ENCODE data around the gene GTF2H2.
"Not testable (repeated sequence)": the region's sequence is repeated elsewhere in the genome, so short reads cannot be mapped to it uniquely, and the experiment has no call there.

Gene GTF2H2

DNA sequence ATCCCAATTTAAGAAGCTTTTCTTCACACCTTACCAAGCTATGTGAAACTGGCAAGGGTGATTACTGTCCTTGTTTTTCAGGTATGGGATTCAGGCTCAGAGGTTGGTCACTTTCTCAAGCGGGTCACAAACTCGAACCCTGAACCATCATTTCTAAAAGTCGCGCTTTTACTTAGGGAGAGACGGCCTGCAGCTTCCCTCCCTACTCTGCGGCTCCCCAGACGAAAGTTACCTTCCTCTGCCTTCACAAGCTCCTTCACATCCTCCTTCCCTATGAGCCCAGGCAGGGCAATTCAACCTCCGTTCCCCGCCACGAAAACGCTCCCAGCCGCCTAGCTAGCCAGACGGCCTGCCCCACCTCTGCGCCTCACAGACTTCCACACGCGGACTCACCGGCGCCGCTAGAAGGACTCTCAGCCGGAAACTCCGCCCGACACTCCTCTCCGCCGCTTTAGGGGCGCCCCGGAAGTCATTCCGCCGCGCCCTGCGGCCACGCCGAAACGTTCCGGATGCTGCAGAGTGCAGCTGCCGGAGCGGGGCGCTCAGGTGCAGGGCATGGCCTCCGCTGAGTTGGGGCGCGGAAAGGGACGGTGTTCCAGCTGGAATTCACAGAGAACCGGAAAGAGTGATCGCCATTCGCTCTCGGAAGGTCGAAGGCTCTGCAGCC is at the start of gene GTF2H2:
TSS of gene GTF2H2 (minus strand) at position 415 of the 667 bp plus-strand sequence. CDS start 4,913 bp downstream, outside the sequence.
- not testable (repeated sequence) for DNase-seq (ENCODE audit: low read depth in 1 of 2, low spot score in 1 of 2)

GRCh38 chr5:71109730-71110275 is 42.3 kb upstream of the GTF2H2 start:
- not testable (repeated sequence) for DNase-seq (ENCODE audit: low read depth in 1 of 2, low spot score in 1 of 2)

GRCh38 chr5:71099996-71100395 is 32.5 kb upstream of the GTF2H2 start:
- DNase-seq (ENCODE audit: low read depth in 1 of 2, low spot score in 1 of 2), result not testable (repeated sequence)

GRCh38 chr5:71097930-71098203 is 30.4 kb upstream of the GTF2H2 start:
- DNase-seq (ENCODE audit: low read depth in 1 of 2, low spot score in 1 of 2), result not testable (repeated sequence)

DNA sequence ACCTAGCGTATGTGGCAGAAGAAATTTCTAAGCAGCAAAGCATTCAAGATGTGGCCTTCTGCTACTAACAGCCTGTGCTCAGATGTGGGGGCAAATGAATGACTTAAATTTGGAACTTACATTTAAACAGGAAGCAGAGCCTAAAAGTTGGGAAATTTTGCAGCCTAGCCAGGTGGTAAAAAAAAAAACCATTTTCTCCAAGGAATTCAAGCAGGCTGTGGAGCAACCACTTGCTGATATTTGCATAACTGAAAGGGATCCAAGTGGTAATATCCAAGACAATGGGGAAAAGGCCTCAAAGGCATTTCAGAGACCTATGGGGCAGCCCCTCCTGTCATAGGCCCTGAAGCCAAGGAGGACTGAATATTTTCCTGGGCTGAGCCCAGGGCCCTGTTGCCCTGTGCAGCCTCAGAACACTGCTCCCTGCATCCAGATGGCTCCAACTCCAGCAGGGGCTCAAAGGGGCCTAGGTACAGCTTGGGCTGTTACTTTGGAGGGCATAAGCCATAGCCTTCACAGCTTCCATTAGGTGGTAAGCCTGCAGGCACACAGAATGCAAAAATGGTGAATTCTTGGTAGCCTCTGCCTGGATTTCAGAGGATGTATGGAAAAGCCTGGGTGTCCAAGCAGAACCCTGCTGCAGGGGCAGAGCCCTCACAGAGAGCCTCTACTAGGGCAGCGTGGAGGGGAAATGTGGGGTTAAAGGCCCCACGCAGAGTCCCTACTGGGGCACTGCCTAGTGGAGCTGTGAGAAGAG is 29.9 kb upstream of the GTF2H2 start:
- not testable (repeated sequence) for DNase-seq (ENCODE audit: low read depth in 1 of 2, low spot score in 1 of 2)

GRCh38 chr5:71089773-71090172 is 22.3 kb upstream of the GTF2H2 start:
- DNase-seq (ENCODE audit: low read depth in 1 of 2, low spot score in 1 of 2), result not testable (repeated sequence)

- DNase-seq (ENCODE audit: low read depth in 1 of 2, low spot score in 1 of 2), result not testable (repeated sequence)
Measured at GRCh38 chr5:71088754-71089153, 21.3 kb upstream of the GTF2H2 start.

GRCh38 chr5:71086145-71086544 is 18.7 kb upstream of the GTF2H2 start:
- not testable (repeated sequence) for DNase-seq (ENCODE audit: low read depth in 1 of 2, low spot score in 1 of 2)

GRCh38 chr5:71084280-71085063 is 17.0 kb upstream of the GTF2H2 start:
- not testable (repeated sequence) for DNase-seq (ENCODE audit: low read depth in 1 of 2, low spot score in 1 of 2)

- DNase-seq (ENCODE audit: low read depth in 1 of 2, low spot score in 1 of 2), result not testable (repeated sequence)
Measured at GRCh38 chr5:71082898-71083297, 15.4 kb upstream of the GTF2H2 start.

- DNase-seq (ENCODE audit: low read depth in 1 of 2, low spot score in 1 of 2), result not testable (repeated sequence)
Measured at GRCh38 chr5:71082340-71082739, 14.9 kb upstream of the GTF2H2 start.

GRCh38 chr5:71061322-71061721 is 6.2 kb downstream of the GTF2H2 start:
- not testable (repeated sequence) for DNase-seq (ENCODE audit: low read depth in 1 of 2, low spot score in 1 of 2)

- not testable (repeated sequence) for DNase-seq (ENCODE audit: low read depth in 1 of 2, low spot score in 1 of 2)
Measured at GRCh38 chr5:71059426-71059825, 8.1 kb downstream of the GTF2H2 start.

GRCh38 chr5:71044808-71045207 is 22.7 kb downstream of the GTF2H2 start:
- not testable (repeated sequence) for DNase-seq (ENCODE audit: low read depth in 1 of 2, low spot score in 1 of 2)

DNA sequence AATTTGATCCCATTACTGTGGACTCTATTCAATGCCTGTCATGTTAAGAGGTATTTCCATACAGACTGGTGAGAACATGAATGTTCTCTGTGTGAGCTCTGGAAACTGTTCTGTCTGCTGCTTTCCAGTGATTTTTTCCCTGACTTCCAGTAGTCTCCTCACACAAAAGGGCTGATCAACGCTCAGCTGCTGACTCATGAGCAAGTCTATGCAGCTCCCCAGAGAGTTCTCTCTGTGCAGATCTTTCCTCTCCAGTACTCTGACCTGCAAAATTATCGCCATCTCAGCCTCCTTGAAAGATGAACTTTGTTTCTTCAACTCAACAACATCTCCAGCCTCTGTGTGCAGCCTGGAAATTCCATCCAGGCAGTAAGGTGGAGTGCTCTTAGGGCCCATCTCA is 23.3 kb downstream of the GTF2H2 start:
- not testable (repeated sequence) for DNase-seq (ENCODE audit: low read depth in 1 of 2, low spot score in 1 of 2)

DNA sequence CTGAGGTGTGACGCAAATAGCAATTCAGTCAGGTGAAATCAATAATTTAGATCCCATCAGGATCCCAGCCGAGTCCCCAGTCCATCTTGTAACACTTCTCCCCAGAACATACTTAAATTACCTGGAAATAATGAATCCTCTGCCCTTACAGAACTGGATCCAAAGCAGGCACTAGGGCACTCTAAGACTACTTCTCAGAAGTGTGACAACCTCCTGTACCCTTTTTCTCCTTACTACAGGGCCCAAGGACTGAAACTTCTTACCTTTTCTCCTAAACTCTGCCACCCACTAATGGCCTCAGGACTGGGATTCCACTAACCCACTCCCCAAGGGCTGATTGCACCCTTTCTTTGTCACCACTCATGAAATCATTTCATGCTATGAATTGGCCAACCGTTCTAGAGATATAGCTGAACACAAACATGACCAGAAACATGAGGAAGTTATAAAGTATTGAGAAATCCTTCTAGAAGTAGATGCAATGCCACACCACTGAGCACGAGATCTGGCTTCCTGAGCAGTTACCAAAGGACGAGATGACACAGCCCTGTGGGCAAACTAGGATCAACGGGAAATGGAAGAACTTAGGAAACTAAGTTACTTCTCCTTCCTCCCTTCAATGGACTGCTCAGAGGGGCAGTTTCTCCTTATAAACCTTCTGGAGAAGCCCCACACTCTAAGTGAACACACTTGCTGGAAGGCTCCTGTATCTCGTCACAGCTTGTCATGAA is 36.3 kb downstream of the GTF2H2 start:
- not testable (repeated sequence) for DNase-seq (ENCODE audit: low read depth in 1 of 2, low spot score in 1 of 2)

DNA sequence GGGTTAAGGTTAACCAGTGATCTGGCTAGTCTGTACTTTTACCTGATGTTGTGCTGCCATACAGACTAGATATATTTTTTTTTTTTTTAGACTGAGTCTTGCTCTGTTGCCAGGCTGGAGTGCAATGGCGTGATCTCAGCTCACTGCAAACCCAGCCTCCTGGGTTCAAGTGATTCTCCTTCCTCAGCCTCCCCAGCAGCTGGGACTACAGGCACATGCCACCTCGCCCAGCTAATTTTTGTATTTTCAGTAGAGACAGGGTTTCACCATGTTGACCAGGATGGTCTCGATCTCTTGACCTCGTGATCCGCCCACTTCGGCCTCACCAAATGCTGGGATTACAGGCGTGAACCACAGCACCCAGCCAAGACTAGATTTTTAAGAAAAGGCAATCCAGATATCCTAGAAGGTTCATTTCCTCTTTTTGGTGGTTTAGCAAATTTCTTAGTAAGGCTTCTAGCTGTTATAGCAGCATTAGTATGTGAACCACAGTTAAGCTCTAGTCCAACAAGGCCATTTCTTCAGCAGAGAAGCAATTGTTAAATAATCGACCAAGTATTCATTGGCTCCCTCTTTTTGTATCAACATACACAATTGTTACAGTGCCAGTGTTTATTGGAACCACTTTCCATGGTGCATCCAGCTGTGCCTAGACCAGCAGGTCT is 42.1 kb downstream of the GTF2H2 start, which contains the start of gene NAIP:
TSS of gene NAIP (minus strand) at position 51 of the 665 bp plus-strand sequence. CDS start 12,424 bp downstream, outside the sequence.
- DNase-seq (ENCODE audit: low read depth in 1 of 2, low spot score in 1 of 2), result not testable (repeated sequence)

- DNase-seq (ENCODE audit: low read depth in 1 of 2, low spot score in 1 of 2), result not testable (repeated sequence)
Measured at GRCh38 chr5:71020643-71021042, 46.8 kb downstream of the GTF2H2 start.

GRCh38 chr5:71018376-71019005 is 49.0 kb downstream of the GTF2H2 start:
- not testable (repeated sequence) for DNase-seq (ENCODE audit: low read depth in 1 of 2, low spot score in 1 of 2)

GRCh38 chr5:71014176-71014575 is 53.3 kb downstream of the GTF2H2 start:
- no peak for DNase-seq (ENCODE audit: low read depth in 1 of 2, low spot score in 1 of 2)
